ENCODE data around the gene RPSA.
"Not testable (repeated sequence)": the region's sequence is repeated elsewhere in the genome, so short reads cannot be mapped to it uniquely, and the experiment has no call there.

Gene RPSA

GRCh38 chr3:39388741-39389248 lies 17.7 kb upstream of the RPSA start:
- peak; percentile 92 for DNase-seq (ENCODE audit: low spot score)

DNA sequence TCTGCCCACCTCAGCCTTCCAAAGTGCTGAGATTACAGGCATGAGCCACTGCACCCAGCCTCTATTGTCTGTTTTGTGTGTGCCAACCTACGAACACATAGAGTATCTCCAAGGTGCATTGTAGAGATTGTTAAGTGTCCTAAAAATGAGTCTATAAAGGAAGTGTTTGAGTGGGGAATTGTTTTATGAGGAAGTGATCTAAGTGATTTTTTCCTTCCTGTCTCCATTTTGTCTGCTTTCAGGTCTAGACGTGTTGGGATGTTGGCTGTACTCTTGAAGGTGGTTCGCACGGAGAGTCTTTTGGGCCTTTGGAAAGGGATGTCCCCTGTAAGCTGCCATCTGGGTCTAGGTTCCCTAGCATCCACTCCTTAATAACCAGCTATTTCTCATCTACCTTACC lies 16.3 kb upstream of the RPSA start:
- no peak for DNase-seq (ENCODE audit: low spot score)

DNA sequence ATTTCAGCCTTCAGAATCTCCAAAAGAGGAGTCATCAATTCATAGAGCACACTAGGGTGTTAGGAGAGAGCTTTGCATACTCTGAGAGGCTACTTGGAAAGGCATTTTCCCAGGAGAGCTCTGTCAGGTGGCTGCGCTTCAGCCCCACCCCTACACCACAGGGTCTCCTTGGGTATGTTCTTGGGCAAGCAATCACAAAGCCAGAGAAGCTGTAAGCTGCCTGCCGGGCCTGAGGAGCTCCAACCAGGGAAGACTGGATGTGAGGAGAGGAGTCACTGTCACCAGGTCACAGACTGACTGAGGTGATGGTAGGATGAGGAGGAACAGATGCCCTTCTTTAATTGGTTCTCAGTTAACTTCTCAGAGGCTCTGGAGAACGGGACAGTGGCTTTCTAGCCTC lies 9.8 kb upstream of the RPSA start:
- DNase-seq (ENCODE audit: low spot score), result no peak

DNA sequence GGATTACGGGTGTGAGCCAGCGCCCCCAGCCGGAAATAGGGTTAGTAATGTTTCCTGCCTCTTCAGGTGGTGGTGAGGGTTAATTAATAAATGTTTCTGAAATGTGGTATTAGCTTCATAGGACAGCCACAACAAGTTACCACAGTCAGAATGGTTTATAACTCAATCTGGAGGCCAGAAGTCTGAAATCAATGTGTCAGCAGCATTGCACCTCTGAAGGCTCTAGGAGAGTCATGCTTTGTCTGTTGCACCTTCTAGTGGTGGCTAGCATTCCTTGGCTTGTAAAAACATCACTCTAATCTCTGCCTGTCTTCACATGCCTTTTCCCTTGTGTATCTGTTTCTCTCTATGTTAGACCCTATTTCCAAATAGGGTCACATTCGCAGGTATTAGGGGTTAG lies 7.8 kb upstream of the RPSA start:
- peak; percentile 36 for DNase-seq (ENCODE audit: low spot score)

DNA sequence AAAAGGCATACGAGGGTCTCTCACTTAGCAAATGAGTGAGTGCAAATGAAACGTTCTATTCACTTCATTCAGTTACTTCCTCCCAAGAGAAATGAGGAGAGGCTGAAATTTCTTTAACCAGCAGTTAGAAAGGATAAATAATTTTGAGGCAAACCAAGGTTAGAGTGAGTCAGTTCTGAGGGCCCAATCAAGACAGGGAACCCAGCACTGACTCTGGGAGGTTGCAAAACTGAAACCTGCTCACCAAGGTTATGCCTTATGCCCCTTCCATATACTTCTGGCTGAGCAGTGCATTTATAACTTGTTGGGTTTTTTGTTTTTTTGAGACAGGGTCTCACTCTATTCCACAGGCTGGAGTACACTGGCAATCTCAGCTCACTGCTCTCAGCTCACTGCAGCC lies 4.5 kb upstream of the RPSA start:
- no peak for DNase-seq (ENCODE audit: low spot score)

DNA sequence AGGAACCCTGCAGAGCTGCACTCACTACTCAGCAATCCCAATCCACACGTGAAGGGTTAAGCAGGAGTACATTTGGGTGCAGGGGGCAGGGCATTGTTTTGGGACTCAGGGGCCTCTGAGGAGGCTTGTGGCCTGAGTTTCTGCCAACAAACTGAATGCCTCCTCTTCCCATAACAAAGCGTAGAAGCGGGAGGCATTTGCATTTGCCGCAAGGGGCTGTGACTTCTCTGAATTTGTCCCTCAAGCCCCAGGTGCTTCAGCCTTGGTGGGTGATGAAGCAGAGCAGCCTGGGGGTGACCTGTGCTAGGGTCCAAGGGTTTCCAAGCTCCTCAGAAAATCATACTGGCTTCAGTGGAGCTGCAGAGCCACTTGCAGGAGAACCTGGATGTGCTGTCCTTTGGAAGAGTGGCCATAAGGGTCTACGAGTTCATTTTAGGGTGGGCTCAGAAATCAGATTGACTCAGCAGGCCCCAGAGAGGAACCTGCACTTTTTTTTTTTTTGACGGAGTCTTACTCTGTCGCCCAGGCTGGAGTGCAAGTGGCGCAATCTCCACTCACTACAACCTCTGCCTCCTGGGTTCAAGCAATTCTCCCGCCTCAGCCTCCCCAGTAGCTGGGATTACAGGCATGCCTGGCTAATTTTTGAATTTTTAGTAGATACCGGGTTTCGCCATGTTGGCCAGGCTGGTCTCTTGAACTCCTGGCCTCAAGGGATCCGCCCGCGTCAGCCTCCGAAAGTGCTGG lies 1.4 kb upstream of the RPSA start:
- DNase-seq (ENCODE audit: low spot score), result no peak

DNA sequence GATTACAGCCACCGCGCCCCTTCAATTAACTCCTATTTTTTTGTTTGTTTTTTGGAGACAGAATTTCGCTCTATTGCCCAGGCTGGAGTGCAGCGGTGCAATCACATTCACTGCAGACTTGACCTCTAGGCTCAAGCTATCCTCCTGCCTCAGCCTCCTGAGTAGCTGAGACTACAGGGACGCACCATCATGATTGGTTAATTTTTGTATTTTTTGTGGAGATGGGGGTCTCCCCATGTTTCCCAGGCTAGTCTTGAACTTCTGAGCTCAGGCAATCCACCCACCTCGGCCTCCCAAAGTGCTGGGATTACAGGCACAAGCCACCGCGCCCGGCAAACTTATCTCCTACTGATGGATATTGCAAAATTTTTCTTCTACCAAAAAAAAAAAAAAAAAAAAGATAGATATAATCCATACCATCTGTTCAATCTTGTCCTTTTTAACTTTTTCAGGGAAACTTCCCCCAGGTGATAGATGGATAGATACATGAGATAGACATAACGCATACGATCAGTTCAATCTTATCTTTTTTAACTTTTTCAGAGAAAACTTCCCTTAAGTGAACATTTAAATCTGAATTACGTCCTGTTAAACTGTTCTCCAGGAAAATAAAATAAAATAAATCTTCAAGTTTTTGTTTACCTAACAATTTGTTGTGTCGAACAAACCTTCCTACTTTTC lies 693 bp upstream of the RPSA start:
- no peak for DNase-seq (ENCODE audit: low spot score)

- no peak for DNase-seq (ENCODE audit: low spot score)
Measured at GRCh38 chr3:39407259-39407629, 724 bp downstream of the RPSA start.

DNA sequence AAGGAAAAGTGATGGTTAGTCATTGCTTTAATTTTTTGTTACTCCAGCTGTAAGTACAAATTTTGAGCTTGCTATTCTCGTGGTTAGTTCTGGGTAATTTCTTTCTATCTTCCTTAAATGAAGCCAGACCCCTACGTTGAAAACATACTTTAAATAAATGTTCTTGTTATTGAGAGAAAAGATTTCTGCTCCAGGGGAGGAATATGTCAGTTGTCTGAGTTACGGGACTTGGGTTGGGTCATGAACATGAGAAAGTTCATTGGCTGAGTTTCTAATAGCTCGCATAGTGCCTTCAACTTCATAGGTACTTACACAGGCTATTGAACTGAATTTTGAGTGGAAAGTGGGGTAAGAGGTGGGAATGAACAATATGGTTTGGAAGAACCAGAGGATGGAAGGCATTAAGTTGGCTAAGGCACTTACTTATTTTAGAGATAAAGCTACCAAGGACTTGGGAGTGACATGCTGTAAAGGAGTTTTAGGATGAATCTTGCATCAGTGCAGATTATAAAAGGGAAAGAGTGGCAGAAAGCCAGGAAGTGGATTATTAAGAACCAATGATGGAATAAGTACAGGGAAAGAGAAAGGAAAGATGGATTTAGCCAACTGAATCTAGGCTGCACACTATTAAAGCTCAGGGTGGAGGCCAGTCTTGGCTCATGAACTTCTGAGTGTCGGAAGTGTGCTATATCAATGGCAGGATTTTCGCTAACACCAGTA lies 1.4 kb downstream of the RPSA start:
- no peak for DNase-seq (ENCODE audit: low spot score)

DNA sequence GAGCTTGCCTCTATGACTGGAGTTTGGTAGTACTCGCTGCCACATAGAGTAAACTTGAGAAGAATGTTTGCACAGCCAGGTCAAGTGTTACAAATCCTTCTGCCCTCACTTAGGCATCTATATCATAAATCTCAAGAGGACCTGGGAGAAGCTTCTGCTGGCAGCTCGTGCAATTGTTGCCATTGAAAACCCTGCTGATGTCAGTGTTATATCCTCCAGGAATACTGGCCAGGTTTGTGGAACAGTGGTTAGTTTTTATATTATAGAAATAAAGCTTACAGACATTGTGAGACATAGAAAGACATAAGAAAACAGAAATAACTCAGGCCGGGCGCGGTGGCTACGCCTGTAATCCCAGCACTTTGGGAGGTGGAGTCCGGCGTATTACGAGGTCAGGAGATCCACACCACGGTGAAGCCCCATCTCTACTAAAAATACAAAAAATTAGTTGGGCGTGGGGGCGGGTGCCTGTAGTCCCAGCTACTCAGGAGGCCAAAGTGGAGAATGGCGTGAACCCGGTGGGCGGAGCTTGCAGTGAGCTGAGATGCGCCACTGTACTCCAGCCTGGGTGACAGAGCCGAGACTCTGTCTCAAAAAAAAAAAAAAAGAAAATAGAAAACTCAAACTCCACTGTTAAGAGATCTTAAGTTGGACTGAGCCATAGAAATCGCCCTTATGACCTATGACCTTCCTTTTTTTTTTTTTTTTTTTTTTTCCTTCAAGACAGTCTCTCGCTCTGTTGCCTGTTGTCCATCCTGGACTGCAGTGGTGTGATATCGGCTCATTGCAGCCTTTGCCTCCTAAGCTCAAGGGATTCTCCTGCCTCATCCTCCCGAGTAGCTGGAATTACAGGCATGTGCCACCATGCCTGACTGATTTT lies 2.2 kb downstream of the RPSA start:
- no peak for DNase-seq (ENCODE audit: low spot score)

DNA sequence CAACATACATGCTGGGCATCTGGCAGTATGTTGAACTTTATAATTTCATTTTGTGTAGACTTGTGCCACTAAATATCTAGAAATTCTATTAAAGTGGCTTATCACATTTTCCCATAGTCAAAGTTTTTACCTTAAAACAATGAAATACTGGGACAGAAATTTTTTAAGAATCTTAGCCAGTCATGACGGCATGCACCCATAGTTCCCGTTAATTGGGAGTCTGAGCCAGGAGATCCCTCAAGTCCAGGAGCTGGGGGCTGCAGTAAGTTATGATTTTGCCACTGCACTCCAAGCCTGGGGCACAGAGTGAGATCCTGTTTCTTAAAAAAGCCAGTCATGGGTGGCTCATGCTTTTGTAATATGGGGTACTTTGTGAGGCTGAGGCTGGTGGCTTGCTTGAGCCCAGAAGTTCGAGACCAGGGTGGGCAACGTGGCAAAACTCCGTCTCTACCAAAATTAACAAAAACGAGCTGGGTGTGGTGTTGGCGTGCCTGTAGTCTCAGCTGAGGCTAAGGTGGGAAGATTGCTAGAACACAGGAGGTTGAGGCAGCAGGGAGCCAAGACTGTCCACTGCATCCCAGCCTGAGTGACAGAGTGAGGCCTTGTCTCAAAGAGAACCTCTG lies 3.1 kb downstream of the RPSA start:
- no peak for DNase-seq (ENCODE audit: low spot score)

- DNase-seq (ENCODE audit: low spot score), result no peak
Measured at GRCh38 chr3:39410893-39411292, 4.4 kb downstream of the RPSA start.

DNA sequence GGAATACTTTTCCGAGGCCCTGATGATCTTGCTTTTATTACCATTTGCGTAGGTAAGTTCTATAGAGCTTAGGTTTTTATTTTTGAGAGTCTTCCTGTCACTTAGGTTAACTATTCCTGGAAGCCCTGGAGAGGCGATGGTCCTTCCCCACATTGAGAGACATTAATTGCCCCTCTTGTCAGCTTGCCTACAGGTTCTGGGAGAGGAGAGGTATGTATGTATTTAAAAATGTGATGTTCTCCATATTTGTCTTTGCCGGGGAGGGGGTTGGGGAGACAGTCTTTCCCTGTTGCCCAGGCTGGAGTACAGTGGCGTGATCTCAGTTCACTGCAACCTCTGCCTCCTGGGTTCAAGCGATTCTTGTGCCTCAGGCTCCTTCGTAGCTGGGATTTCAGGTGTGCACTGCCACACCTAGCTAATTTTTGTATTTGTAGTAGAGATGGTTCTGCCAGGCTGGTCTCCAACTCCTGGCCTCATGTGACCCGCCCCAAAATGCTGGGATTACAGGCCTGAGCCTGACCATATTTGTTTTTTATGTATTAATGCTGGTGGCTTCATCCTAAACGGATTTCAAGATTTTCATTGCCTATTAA lies 6.2 kb downstream of the RPSA start:
- no peak for DNase-seq (ENCODE audit: low spot score)

DNA sequence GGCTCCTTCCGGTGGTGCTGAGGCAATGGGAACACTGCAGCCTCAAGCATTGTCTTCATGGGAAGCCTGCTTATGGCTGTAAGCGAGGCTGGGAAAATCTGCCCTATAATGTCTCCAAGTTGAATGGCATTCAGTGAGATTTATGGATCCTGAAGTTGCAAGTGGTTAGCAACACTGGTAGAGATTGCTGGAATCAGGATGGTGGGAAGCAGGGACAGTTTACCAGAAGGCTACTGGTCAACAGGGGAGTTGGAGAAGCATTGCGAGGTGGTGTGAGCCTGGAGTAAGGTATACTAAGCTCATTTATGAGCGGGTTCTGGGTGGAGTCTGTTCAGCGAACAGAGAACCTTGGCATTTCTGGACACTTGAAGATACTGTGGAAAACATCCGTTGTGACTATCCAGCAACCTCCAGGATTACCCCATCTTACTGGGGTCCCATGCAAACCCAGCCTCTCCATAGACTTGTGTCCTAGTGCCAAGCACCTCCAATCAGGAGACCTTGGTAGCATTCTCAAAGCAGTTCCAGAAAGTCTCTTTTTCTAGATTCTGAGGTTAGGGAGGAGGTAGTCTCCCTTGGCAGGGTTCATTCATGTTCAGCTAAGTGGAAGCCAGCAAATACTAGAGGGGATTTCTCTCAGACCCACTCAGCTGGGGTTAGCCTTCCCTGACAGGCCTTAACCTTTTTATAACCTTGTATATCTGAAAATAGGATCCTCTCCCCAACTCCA lies 7.3 kb downstream of the RPSA start:
- DNase-seq (ENCODE audit: low spot score), result no peak

- no peak for DNase-seq (ENCODE audit: low spot score)
Measured at GRCh38 chr3:39414421-39414907, 7.9 kb downstream of the RPSA start.

DNA sequence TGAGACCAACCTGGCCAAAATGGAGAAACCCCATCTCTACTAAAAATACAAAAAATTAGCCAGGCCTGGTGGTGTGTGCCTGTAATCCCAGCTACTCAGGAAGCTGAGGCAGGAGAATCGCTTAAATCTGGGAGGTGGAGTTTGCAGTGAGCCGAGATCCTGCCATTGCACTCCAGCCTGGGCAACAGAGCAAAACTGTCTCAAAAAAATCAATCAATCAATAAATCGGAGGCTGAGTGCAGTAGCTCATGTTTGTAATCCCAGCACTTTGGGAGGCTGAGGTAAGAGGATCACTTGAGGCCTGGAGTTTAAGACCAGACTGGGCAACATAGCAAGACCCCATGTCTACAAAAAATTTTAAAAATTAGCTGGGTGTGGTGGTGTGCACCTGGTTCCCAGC lies 8.8 kb downstream of the RPSA start:
- DNase-seq (ENCODE audit: low spot score), result not testable (repeated sequence)

DNA sequence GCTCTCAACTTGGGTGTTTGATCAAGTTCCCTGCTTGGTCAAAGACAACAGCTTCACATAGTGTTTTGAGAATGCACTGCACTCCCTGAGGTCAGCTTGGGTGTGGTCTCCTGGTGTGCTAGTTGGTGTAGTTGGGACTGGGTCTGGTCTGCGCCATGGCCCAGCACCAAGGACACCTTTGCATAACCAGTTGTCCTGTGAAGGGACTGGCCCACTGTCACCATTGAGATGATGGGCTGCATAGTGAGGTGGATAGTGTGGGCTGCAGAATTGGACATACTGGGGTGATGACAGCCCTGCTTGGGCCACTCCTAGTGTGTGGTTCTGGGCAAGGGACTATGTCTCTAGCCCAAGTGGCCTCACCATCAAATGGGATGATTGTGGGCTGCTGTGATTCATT lies 9.5 kb downstream of the RPSA start:
- no peak for DNase-seq (ENCODE audit: low spot score)

DNA sequence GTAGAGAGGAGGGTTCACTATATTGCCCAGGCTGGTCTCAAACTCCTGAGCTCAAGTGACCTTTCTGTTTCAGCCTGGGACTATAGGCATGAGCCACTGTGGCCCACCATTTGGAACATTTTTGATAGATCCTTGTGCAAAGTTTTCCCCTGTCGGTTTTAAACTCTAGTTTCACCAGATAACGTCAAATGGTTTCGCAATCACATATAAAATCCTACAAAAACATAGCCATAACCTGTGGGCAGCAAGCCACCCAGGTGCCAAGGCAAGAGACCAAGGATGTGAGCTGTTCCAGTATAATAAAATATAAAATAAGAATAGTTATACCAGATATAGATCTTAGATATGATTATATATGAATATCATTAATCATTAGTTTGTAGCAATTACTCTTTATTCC lies 10.5 kb downstream of the RPSA start:
- DNase-seq (ENCODE audit: low spot score), result not testable (repeated sequence)

- not testable (repeated sequence) for DNase-seq (ENCODE audit: low spot score)
Measured at GRCh38 chr3:39418556-39419225, 12.2 kb downstream of the RPSA start.

Measured in hematopoietic multipotent progenitor cell treated with erythropoietin and hydrocortisone succinate and interleukin-3 and kit ligand, for 15 days (in vitro differentiated cells).